Skeletal muscle tissue (tissue), 4 donors: ENCODE results near the gene FARP2. TPM values are rescaled to one million over a fixed set of nuclear protein-coding genes. Genes with fewer than 3 reads are reported as not detected.
A peak's percentile ranks its signal among the peaks of the same experiment; 100 is the strongest.

ENCODE experiments used
- H3K27ac ChIP-seq: one replicate; pipeline ENCODE4 v1.7.0; 2013; ENCODE audit warnings: mild to moderate bottlenecking, low read depth, low read length, inconsistent platforms
- H3K27me3 ChIP-seq, 3 donors: one replicate each; pipeline ENCODE4 v1.7.0; 2013; ENCODE audit warnings: low read length in 3 of 3; ENCODE audit not compliant: control insufficient read depth in 3 of 3, insufficient read depth in 3 of 3
- H3K36me3 ChIP-seq, 3 donors: one replicate each; pipeline ENCODE4 v1.7.0; 2013; ENCODE audit warnings: low read length in 3 of 3; ENCODE audit not compliant: control insufficient read depth in 3 of 3, insufficient read depth in 3 of 3
- H3K4me1 ChIP-seq, 3 donors: one replicate each; pipeline ENCODE4 v1.7.0; 2013; ENCODE audit warnings: low read length in 3 of 3, mild to moderate bottlenecking in 3 of 3; ENCODE audit not compliant: control insufficient read depth in 3 of 3, insufficient read depth in 3 of 3
- H3K4me3 ChIP-seq, 3 donors: one replicate each; pipeline ENCODE4 v1.7.0; 2013; ENCODE audit warnings: low read length in 3 of 3
- H3K9ac ChIP-seq, 3 donors: one replicate each; pipeline ENCODE4 v1.7.0; 2013; ENCODE audit warnings: low read length in 3 of 3, mild to moderate bottlenecking in 3 of 3, moderate library complexity in 2 of 3, low read depth in 1 of 3
- H3K9me3 ChIP-seq, 3 donors: one replicate each; pipeline ENCODE4 v1.7.0; 2013; ENCODE audit warnings: low read length in 3 of 3; ENCODE audit not compliant: control insufficient read depth in 3 of 3
- total RNA-seq: library from RNA; depleted of rRNA; stranded (reverse); fragments of >200 nt; gene quantifications from one replicate; pipeline ENCODE4 v1.2.3, GENCODE V29; 2014
- donor health status: Osteomylitis.

The FARP2 gene
- total RNA-seq, 1 donor from 2014 or later: 21.9 TPM

- H3K9me3 ChIP-seq: no peaks in the 10 kb centered on the region
- H3K27me3 ChIP-seq: no peaks in the 10 kb centered on the region
- no peak overlapping the region for H3K9ac ChIP-seq
- H3K36me3 ChIP-seq: peaks cover 57 to 66% (median 64%) of the 10 kb centered on the region in 3 donors
- peaks cover 29 to 40% (median 29%) of the 10 kb centered on the region in 3 donors for H3K4me1 ChIP-seq
- H3K4me3 ChIP-seq: no peak overlapping the region
- no peak overlapping the region for H3K27ac ChIP-seq
These were observed 142.3 kb downstream of the FARP2 start for GRCh38 chr2:241498115-241499070.

GRCh38 chr2:241499146-241499965 is 143.3 kb downstream of the FARP2 start:
- peak overlapping the region in 2 of 3 donors; percentile 8 to 33 for H3K9ac ChIP-seq
- H3K4me3 ChIP-seq: no peak overlapping the region
- H3K9me3 ChIP-seq: no peaks in the 10 kb centered on the region
- peaks cover 56 to 60% (median 57%) of the 10 kb centered on the region in 3 donors for H3K36me3 ChIP-seq
- H3K4me1 ChIP-seq: peaks cover 37 to 49% (median 38%) of the 10 kb centered on the region in 3 donors
- H3K27me3 ChIP-seq: no peaks in the 10 kb centered on the region
- peak overlapping the region; percentile 29 for H3K27ac ChIP-seq

- Histone ChIP-seq H3K9me3 (no peaks in the 10 kb centered on the region), H3K27ac (peak overlapping the region; percentile 29), H3K27me3 (no peaks in the 10 kb centered on the region)
These were observed 143.9 kb downstream of the FARP2 start for GRCh38 chr2:241500016-241500415.

DNA sequence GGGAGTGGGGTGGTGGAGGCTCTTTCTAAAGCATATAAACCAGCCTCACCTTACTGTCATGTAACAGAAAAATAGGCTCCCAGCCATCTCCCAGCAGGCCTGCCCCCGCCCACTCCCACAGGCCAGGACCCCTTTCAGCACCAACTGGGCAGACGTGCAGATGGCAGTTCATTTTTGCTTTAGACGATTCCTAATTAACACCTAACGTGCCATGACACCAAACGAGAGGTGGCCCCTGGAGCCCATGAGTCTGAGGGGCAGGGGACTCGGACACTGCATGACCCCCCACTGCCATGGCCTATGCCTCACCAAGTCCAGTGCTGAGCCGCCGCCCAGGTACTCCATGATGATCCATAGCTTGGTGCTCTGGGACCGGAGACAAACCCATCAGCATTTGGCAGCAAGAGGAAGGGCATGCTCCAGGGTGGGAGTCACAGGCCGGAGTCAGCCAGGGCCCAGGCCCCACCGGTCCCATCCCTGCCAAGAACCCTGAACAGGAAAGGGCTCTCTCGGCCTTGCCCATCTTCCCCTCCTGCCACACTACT is 144.4 kb downstream of the FARP2 start:
- no peaks in the 10 kb centered on the region for H3K9me3 ChIP-seq
- H3K4me3 ChIP-seq: no peak overlapping the region
- H3K27ac ChIP-seq: peak overlapping the region; percentile 29
- H3K27me3 ChIP-seq: no peaks in the 10 kb centered on the region
- peaks cover 45 to 48% (median 47%) of the 10 kb centered on the region in 3 donors for H3K36me3 ChIP-seq
- H3K4me1 ChIP-seq: peaks cover 47 to 60% (median 49%) of the 10 kb centered on the region in 3 donors
- H3K9ac ChIP-seq: peak overlapping the region; percentile 8 to 45 (median 44)

More at GRCh38 chr2:241500016-241500415, 143.9 kb downstream of the FARP2 start:
- peaks cover 42 to 56% (median 44%) of the 10 kb centered on the region in 3 donors for H3K4me1 ChIP-seq
- H3K36me3 ChIP-seq: peaks cover 50 to 53% (median 51%) of the 10 kb centered on the region in 3 donors
- no peak overlapping the region for H3K4me3 ChIP-seq
- H3K9ac ChIP-seq: peak overlapping the region; percentile 8 to 45 (median 44)

DNA sequence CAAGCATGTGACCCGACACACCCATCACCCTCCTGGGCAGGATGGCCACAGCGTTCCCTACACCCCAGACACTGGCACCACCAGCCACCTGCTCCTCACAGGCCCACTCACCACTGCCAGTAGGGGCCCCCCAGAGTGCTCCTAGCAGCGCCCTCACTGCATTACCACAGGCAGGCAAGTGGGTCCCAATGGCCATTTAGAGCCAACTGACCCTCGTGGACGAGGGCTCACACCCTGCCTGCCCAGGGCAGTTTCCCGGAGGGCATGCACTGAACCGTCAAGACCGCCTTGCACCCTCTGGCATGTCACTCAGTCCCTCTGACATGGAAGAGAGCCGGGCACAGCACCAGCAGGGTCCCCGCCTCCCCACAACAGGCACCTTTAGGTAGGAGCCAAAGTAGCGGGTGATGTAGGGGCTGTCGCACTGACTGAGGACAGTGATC is 145.0 kb downstream of the FARP2 start:
- Histone ChIP-seq H3K27me3 (no peaks in the 10 kb centered on the region), H3K36me3 (peaks cover 39 to 42% (median 41%) of the 10 kb centered on the region in 3 donors), H3K4me3 (no peak overlapping the region), H3K4me1 (peaks cover 53 to 67% (median 55%) of the 10 kb centered on the region in 3 donors), H3K27ac (peak overlapping the region; percentile 7), H3K9me3 (no peaks in the 10 kb centered on the region), H3K9ac (peak overlapping the region in 1 of 3 donors; percentile 45)

GRCh38 chr2:241501551-241501950 is 145.5 kb downstream of the FARP2 start:
- no peaks in the 10 kb centered on the region for H3K9me3 ChIP-seq
- peaks cover 35 to 38% (median 37%) of the 10 kb centered on the region in 3 donors for H3K36me3 ChIP-seq
- H3K4me3 ChIP-seq: no peak overlapping the region
- no peak overlapping the region for H3K9ac ChIP-seq
- H3K4me1 ChIP-seq: peaks cover 57 to 71% (median 59%) of the 10 kb centered on the region in 3 donors
- H3K27ac ChIP-seq: peak overlapping the region; percentile 7
- no peaks in the 10 kb centered on the region for H3K27me3 ChIP-seq

GRCh38 chr2:241502281-241502680 is 146.2 kb downstream of the FARP2 start:
- no peak overlapping the region for H3K4me3 ChIP-seq
- no peaks in the 10 kb centered on the region for H3K27me3 ChIP-seq
- H3K36me3 ChIP-seq: peaks cover 30 to 31% (median 31%) of the 10 kb centered on the region in 3 donors
- H3K9ac ChIP-seq: no peak overlapping the region
- H3K27ac ChIP-seq: no peak overlapping the region
- no peaks in the 10 kb centered on the region for H3K9me3 ChIP-seq
- peaks cover 64 to 78% (median 67%) of the 10 kb centered on the region in 3 donors for H3K4me1 ChIP-seq

- Histone ChIP-seq H3K4me1 (peaks cover 67 to 83% (median 71%) of the 10 kb centered on the region in 3 donors), H3K27ac (peak overlapping the region; percentile 99), H3K9ac (peak overlapping the region; percentile 23 to 66 (median 51)), H3K9me3 (no peaks in the 10 kb centered on the region), H3K4me3 (no peak overlapping the region), H3K27me3 (no peaks in the 10 kb centered on the region), H3K36me3 (peaks cover 17 to 20% (median 19%) of the 10 kb centered on the region in 3 donors)
These were observed 147.8 kb downstream of the FARP2 start for GRCh38 chr2:241503776-241504392.
